Vagina (tissue), 2 donors: ENCODE results near the gene PTPN3.

ENCODE experiments used
- CTCF ChIP-seq, 3 experiments: fragments of 450-650 bp in 2 of 3; fragments of 200-600 bp in 1 of 3; sonication (generic) in 1 of 3; IDR thresholded peaks; one replicate each; pipeline ENCODE4 v1.5.1; 2017 to 2019; ENCODE audit warnings: antibody characterized with exemption in 3 of 3, mild to moderate bottlenecking in 2 of 3, moderate library complexity in 2 of 3
- POLR2A ChIP-seq, 2 donors: fragments of 450-650 bp; IDR thresholded peaks; one replicate each; pipeline ENCODE4 v1.6.1; 2017; ENCODE audit warnings: antibody characterized with exemption in 2 of 2, mild to moderate bottlenecking in 2 of 2, moderate library complexity in 2 of 2
- POLR2AphosphoS5 ChIP-seq, 2 donors: sonication (generic); formaldehyde crosslinking; IDR thresholded peaks; one replicate each; pipeline ENCODE4 v1.9.0; 2017; ENCODE audit warnings: antibody characterized with exemption in 2 of 2, mild to moderate bottlenecking in 2 of 2, low read depth in 1 of 2; ENCODE audit not compliant: insufficient read depth in 1 of 2

GRCh38 chr9:109534151-109534550 is 36.0 kb upstream of the PTPN3 start:
- TF ChIP-seq CTCF (IDR thresholded peaks at IDR 0.05) (no peak), POLR2A (IDR thresholded peaks at IDR 0.05) (no peak), POLR2AphosphoS5 (IDR thresholded peaks at IDR 0.05; ENCODE audit: insufficient read depth in 1 of 2, low read depth in 1 of 2) (no peak)
